GM12878 (cell line): Measurements from ENCODE around the gene SNTA1. TPM values are rescaled to one million over a fixed set of nuclear protein-coding genes. Genes with fewer than 3 reads are reported as not detected.
"Not testable (repeated sequence)": the region's sequence is repeated elsewhere in the genome, so short reads cannot be mapped to it uniquely, and the experiment has no call there.

ENCODE experiments used
- ATAC-seq: fragments of 200-7000 bp; cut with Tn5 transposase; 3 replicates; pipeline ENCODE4 v1.9.1; 2020; ENCODE audit warnings: mild to moderate bottlenecking, moderate library complexity
- BruUV-seq: library from RNA; stranded (reverse); fragments of 400-500 nt; replicated peaks from 2 replicates; lab custom pipeline; 2021; lab: Mats Ljungman, UMichigan
- CTCF ChIA-PET: fragments of 300-600 bp; sonication (Branson Sonifier 250); formaldehyde crosslinking; extraction: SDS; loops from one replicate; lab custom pipeline; 2021; ENCODE audit warnings: inconsistent platforms; lab: Yijun Ruan, JAX
- POLR2A ChIA-PET: fragments of 350-600 bp; formaldehyde crosslinking; extraction: SDS; loops from one replicate; lab custom pipeline; 2021; ENCODE audit warnings: inconsistent platforms; lab: Charles Lee
- RAD21 ChIA-PET: fragments of 300-600 bp; sonication (Branson Sonifier 250); formaldehyde crosslinking; loops from one replicate; lab custom pipeline; 2023; ENCODE audit warnings: antibody characterized with exemption; ENCODE audit not compliant: unreplicated experiment; lab: Charles Lee
- SMC1A ChIA-PET: fragments of 300-600 bp; sonication (Branson Sonifier 250); formaldehyde crosslinking; loops from one replicate; lab custom pipeline; 2023; ENCODE audit not compliant: unreplicated experiment, uncharacterized antibody; lab: Charles Lee
- DNase-seq: peaks from one replicate; pipeline ENCODE4 v3.0.0-alpha.2; 2011; ENCODE audit warnings: low read depth, low spot score
- FAIRE-seq: peaks from 3 replicates; lab custom pipeline; 2011; peaks lifted over from hg19 to GRCh38; lab: Jason Lieb, UNC
- H2AFZ ChIP-seq: 2 replicates; pipeline ENCODE4 v1.6.0; 2011; ENCODE audit warnings: low read depth, low read length, control low read depth; ENCODE audit not compliant: control insufficient read depth
- H3K27ac ChIP-seq: 2 replicates; pipeline ENCODE4 v1.5.1; 2011; ENCODE audit warnings: control low read depth; ENCODE audit not compliant: control insufficient read depth, insufficient read depth
- H3K27me3 ChIP-seq, 2 experiments: replicated peaks in 1 of 2; 2 replicates each; pipeline versions ENCODE4 v1.6.0 to v1.6.1; 2011; ENCODE audit warnings: low read length in 1 of 2; ENCODE audit not compliant: control insufficient read depth in 2 of 2, insufficient read depth in 2 of 2
- H3K36me3 ChIP-seq, 2 experiments: 2 replicates each; pipeline ENCODE4 v1.5.1; 2011; ENCODE audit warnings: low read length in 1 of 2; ENCODE audit not compliant: control insufficient read depth in 2 of 2, insufficient read depth in 2 of 2
- H3K4me1 ChIP-seq: 2 replicates; pipeline ENCODE4 v1.6.1; 2011; ENCODE audit warnings: mild to moderate bottlenecking, low read length, moderate library complexity, mixed read lengths; ENCODE audit not compliant: control insufficient read depth, insufficient read depth
- H3K4me2 ChIP-seq: 2 replicates; pipeline ENCODE4 v1.6.0; 2011; ENCODE audit warnings: control low read depth; ENCODE audit not compliant: control insufficient read depth, insufficient read depth
- H3K4me3 ChIP-seq: fragments of 200-600 bp; sonication (generic); 2 replicates; pipeline ENCODE4 v1.5.1; 2016
- H3K79me2 ChIP-seq: 2 replicates; pipeline ENCODE4 v1.6.0; 2011; ENCODE audit warnings: low read length; ENCODE audit not compliant: control insufficient read depth, insufficient read depth
- H3K9ac ChIP-seq: 2 replicates; pipeline ENCODE4 v1.8.0; 2011; ENCODE audit warnings: low read length, control low read depth, mixed read lengths; ENCODE audit not compliant: control insufficient read depth, insufficient read depth
- H3K9me3 ChIP-seq: replicated peaks from 3 replicates; pipeline ENCODE4 v1.5.1; 2011; ENCODE audit warnings: mild to moderate bottlenecking, low read length; ENCODE audit not compliant: control insufficient read depth, insufficient read depth
- H4K20me1 ChIP-seq: 2 replicates; pipeline ENCODE4 v1.6.0; 2011; ENCODE audit not compliant: control insufficient read depth, insufficient read depth
- NFYB ChIP-seq: IDR thresholded peaks from 2 replicates; pipeline ENCODE4 v1.6.1; 2011; ENCODE audit warnings: low read depth, mild to moderate bottlenecking, low read length, improper control_type of control experiment, moderate library complexity; ENCODE audit not compliant: insufficient read depth
- RUNX3 ChIP-seq: IDR thresholded peaks from 2 replicates; pipeline ENCODE4 v1.6.1; 2012; ENCODE audit warnings: low read length, inconsistent platforms
- WGBS: methylation state at CpG from one replicate; pipeline ENCODE4 v1.1.6; 2016; ENCODE audit warnings: low lambda C conversion rate; ENCODE audit not compliant: insufficient replicate concordance, insufficient coverage; ENCODE audit errors: missing lambda C conversion rate; 5-methylcytosine and 5-hydroxymethylcytosine counted together
- in situ Hi-C: fragments of 300-500 bp; cut with MboI; formaldehyde crosslinking; loops from 9 replicates; pipeline ENCODE4 v1.14.3; 2018; ENCODE audit warnings: mixed read lengths
- intact Hi-C: fragments of 100-400 bp; cut with micrococcal nuclease; formaldehyde crosslinking; loops from one replicate; pipeline ENCODE4 v1.14.2; 2022; ENCODE audit not compliant: unreplicated experiment
- polyA plus RNA-seq, 11 experiments: library from polyadenylated mRNA; depleted of rRNA in 4 of 11; unstranded in 6 of 11; stranded (reverse) in 5 of 11; fragments of >200 nt; fragmentation: Nextera tagmentation in 4 of 11; fragmentation: Illumina TruSeq in 1 of 11; extraction: Ambion mirVana in 4 of 11; extraction: Trizol in 1 of 11; gene quantifications; 1 replicate in 1 of 11; 2 replicates in 10 of 11; pipeline versions ENCODE4 v1.2.1 to v1.2.3, GENCODE V29; 2011 to 2016; ENCODE audit warnings: inconsistent platforms in 2 of 11, missing spikeins in 2 of 11, low read depth in 1 of 11
- total RNA-seq, 4 experiments: library from RNA; depleted of rRNA in 3 of 4; stranded (reverse); fragments of >200 nt in 3 of 4; fragmentation: Illumina TruSeq in 1 of 4; extraction: Trizol in 1 of 4; gene quantifications; 2 replicates each; pipeline versions ENCODE4 v1.2.1 to v1.2.3, GENCODE V29; 2013 to 2021

The SNTA1 gene
- total and polyA plus RNA-seq, 10 of the 15 experiments (the other 5 are each of a cell fraction or from before 2014, with no cell fraction given): 0.26 to 5.1 (median 1.8) TPM

DNA sequence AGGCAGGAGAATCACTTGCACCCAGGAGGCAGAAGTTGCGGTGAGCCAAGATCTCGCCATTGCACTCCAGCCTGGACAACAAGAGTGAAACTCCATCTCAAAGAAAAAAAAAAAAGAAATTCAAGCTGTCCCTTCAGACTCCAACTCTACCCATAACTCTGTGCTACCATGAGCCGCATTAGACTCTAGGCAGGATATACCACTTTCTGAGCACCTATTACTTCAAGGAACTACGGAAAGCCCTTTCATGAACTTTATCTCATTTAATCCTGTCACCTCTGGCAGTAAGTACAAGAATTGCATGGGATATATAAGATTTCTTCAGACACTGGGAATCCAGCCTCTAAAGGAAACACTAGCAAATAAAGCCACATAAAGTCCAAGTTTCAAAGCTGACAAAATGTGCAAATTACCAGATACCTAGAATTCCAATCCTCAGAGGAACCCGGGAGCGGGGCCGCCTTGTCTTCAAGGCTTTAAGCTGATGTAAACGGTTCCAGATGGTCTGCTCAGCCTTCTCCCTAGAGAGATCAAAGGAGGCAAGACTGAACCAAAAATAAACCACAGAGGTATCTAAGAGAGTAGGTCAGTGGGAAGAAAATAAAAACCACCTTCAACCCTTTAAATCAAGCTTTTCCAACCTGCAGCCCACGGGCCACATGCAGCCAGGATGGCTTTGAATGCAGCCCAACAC is 51.7 kb downstream of the SNTA1 start:
- peak; percentile 23 for FAIRE-seq
- H3K79me2 ChIP-seq: no peaks in the 10 kb centered on the region
- TF ChIP-seq RUNX3 (peak; percentile 24; the same call in 1 of the 2 replicates), NFYB (no peak)
- TF ChIP-seq, all 136 proteins: peak for 1
- Histone ChIP-seq H3K9ac (no peak overlapping the region), H3K27ac (no peak overlapping the region), H3K9me3 (no peaks in the 10 kb centered on the region), H3K36me3 (peaks cover 0 to 14% of the 10 kb centered on the region in 2 experiments), H3K4me2 (no peak overlapping the region), H2AFZ (no peak overlapping the region), H4K20me1 (no peaks in the 10 kb centered on the region; the same call in 1 of the 2 replicates), H3K27me3 (no peaks in the 10 kb centered on the region), H3K4me3 (no peak overlapping the region), H3K4me1 (no peaks in the 10 kb centered on the region)
- 75% methylated on average over 9 of the region's 9 CpGs for WGBS
- intact Hi-C loops (no loop called here), in situ Hi-C loops (no loop called here)
- DNase-seq (no peak), ATAC-seq (no peak)
- ChIA-PET POLR2A (interaction anchor here (0.6 kb wide), 4 partner anchors 12 to 423 kb away, joined by 3 to 8 read pairs (median 4); no protein-coding TSS in a partner anchor), SMC1A (interaction anchor here (0.7 kb wide), 1 partner anchor 30 kb away, joined by 3 read pairs; no protein-coding TSS in a partner anchor), CTCF (no interaction called here), RAD21 (no interaction called here)
- no TSS peak for BruUV-seq

DNA sequence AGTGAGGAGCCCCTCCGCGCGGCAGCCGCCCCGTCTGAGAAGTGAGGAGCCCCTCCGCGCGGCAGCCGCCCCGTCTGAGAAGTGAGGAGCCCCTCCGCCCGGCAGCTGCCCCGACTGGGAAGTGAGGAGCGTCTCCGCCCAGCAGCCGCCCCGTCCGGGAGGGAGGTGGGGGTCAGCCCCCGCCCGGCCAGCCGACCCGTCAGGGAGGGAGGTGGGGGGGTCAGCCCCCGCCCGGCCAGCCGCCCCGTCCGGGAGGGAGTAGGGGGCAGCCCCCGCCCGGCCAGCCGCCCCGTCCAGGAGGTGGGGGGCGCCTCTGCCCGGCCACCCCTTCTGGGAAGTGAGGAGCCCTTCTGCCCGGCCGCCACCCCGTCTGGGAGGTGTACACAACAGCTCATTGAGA is 54.2 kb downstream of the SNTA1 start:
- CTCF ChIA-PET, H2AFZ ChIP-seq, intact Hi-C loops, ATAC-seq, H3K4me1 ChIP-seq, in situ Hi-C loops, POLR2A ChIA-PET, DNase-seq, H3K9ac ChIP-seq, H3K4me2 ChIP-seq, SMC1A ChIA-PET, H4K20me1 ChIP-seq, H3K4me3 ChIP-seq, H3K27ac ChIP-seq, H3K9me3 ChIP-seq, FAIRE-seq, RAD21 ChIA-PET, BruUV-seq, H3K27me3 ChIP-seq, H3K79me2 ChIP-seq: not testable (repeated sequence)
- H3K36me3 ChIP-seq: peaks cover 3 to 20% of the 10 kb centered on the region in 2 experiments
- WGBS: 100% methylated on average over 8 of the region's 36 CpGs
